CD4-positive, alpha-beta T cell treated with Interferon gamma for 1 hour (primary cell): ENCODE results near the gene HOMER2.

Experiments used
- DNase-seq: peaks from one replicate; pipeline ENCODE4 v3.0.0-alpha.2; 2020

The HOMER2 gene

DNA sequence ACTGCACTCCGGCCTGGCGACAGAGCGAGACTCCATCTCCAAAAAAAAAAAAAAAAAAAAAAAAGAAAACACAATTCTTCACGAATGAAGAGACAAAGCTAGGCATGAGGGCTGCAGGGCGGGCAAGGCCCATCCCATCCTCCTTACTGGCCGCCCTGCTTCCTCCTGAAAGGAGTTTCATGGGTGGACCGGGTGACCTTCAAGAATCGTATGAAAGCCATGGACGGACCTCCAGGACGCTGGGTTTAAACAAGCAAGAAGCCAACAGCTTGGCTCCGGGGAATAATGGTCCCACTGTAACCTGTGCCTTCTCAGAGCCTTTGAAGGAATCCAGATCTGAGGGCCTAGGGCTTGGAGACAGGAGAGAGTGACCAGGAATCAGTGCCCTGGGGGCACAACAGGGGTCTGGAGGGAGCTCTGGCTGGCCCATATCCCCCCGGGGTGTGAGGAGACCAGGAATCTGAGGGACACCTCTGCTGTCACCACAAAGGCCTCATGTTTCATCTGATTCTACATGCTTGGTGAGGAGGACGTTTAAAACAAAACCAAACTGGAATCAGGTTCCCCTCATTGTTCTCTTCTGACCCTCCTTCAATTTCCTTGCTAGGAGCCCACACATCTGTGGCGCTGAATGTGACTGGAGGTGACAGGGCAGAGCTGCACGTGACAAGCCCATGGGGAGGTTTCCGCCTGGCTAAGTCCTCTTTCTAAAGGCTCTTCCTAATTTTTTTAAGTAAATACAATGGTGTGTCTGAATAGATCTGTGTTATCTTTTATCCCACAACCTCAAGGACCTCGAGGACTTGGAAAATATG, 97.0 kb downstream of the HOMER2 start:
- DNase-seq = no peak

DNA sequence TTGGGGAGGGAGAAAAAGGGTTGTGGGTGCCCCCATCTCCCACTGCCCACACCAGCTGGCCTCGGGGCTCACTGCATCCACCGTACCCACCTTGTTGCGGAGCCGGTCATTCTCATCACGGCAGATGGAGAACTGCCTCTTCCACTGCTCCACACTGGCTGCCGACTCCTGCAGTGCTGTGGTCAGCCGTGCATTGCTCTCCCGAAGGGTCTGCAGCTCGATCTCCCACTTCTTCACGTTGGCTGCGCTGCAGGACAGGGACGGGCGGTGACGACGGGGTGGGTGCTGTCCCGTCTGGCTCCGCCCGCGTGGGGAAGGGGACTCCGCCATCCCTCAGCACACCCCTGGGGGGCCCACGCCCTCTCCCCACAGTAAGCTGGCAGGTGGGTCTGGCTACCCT, 98.0 kb downstream of the HOMER2 start:
- no peak for DNase-seq

DNA sequence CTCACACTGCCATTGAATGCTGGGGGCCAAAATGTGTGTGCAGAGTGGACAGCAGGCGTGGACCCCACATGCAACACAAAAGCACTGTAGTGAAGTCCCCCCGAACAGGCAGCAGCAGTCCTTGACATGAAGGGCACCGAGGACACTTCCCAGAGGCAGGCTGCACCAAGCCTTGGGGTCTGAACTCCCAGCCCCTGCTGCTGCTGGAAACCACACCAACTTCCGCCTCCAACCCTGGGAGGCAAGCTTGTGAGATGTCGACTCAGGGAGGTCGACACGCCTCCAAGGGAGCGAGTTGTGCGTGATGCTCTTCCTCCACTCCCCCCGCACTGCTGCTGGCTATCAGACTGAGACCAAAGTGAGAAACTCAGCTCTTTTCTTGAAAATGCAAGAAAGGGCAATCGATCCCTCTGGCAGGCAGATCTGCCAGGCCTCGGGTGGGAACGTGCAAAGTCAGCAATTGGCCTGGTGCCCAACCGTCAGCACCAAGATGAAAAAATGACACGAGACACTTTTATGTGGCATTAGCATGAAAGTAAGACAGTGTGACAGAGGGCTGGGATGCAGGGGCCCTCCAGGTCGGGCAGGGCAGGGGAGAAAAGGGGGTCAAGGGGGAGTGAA, 99.5 kb downstream of the HOMER2 start:
- no peak for DNase-seq

DNA sequence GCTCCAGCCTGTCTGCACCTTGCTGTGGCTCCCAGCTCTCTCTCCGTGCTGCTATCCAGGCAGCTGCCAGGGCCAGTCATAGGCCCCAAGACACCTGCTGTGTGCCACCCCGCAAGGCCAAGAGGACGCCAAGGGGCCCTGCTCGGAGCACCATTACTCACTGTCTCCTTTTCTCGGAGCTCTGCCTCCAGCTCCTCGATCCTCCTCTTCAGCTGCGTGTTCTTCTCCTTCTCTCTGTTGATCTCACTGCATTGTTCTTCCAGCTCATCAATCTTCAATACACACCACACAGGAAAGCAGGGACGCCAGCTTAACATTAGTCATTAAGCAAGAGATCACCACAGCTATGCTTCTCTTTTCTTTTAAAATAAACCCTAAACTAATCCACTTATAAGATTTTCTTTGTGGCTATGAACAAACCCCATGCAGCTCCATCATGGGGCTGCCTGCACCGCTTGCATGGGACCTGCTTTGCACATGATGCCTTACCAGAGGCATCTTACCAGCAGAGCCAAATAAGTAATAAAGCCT, 100.5 kb downstream of the HOMER2 start:
- DNase-seq = no peak

DNA sequence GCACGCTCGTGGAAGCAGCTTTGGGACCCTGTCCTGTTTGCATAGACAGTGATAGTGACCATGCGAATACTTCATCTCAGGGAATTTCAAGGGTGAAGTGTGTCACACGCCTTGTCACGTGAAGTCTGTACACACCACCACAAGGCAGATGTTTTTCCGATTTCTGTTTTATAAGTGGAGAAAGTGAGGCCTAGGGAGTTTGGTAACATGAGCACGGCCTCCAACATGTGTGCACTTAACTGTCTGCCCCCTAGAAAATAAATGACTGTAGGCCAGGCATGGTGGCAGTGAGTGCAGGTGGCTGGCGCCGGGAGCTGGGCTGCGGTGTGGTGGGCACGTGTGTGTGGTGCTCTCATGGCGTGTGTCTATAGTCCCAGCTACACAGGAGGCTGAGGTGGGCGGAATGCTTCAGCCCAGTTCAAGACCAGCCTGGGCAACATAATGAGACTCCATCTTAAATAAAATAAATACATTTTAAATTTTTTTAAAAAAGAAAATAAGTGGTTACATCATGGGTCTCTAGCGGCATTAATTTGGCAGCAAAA, 101.1 kb downstream of the HOMER2 start:
- DNase-seq = no peak

DNA sequence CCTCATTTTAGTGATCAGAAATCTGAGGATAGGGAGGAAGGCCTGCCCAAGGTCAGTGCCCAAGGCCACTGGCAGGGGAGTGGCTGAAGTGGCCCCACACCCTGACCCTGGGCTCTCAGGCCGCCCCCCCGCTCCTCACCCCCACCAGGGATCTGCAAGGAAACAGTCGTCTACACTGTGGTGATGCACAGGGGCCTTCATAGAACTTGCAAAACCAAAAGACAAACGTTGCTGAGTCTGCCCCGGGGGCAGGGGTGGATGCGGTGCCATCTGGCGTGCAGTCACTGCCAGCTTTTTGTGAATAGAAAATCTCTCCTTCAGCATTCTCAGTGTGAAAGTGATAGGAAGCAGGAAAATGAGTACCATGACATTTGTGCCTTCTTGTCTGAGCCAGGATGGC, 101.8 kb downstream of the HOMER2 start:
- DNase-seq = no peak

DNA sequence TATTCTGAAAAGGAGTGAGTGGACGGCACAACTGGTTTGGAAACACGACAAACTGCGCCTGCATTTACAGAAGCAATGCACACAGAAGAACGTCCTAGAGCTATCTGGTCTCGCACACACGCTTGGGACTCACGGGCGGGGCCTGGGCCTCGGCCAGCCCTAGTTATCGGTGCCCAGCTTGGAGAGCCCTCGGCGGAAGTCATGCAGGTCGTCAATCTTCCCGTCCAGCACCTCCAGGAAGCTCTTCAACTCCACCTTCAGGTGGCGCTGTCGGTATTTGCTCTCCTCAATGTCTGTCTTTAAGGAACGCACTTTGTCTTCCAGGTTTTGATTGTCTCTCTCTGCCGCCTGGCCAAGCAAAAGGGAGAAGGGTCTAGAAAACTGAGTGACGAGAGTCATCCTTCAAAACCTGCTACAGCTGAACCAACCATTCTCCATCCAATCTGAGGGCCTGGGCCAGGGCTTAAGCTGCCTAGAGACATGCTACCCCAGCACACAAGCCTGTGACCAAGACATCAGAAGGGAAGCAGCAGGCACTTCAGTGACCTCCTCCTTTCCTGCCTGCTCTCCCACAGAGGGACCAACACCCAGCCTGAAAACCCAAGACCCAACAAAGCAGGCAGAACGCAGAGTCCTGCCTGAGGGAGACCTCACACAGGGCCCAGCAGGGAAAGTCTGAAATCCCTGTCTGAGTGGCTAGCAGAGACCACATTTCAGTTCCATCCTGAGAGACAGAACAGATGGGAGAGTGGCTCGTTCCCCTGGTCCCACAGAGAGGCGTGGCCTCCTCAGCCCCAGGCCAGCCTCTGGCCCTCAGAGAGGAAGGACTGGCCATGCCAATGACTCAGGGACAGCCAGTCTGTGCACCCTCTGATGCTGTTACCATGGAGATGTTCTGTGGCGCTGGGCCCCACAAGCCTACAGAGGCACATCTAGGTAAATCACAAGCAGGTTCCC, 102.7 kb downstream of the HOMER2 start:
- DNase-seq = peak; percentile 55

DNA sequence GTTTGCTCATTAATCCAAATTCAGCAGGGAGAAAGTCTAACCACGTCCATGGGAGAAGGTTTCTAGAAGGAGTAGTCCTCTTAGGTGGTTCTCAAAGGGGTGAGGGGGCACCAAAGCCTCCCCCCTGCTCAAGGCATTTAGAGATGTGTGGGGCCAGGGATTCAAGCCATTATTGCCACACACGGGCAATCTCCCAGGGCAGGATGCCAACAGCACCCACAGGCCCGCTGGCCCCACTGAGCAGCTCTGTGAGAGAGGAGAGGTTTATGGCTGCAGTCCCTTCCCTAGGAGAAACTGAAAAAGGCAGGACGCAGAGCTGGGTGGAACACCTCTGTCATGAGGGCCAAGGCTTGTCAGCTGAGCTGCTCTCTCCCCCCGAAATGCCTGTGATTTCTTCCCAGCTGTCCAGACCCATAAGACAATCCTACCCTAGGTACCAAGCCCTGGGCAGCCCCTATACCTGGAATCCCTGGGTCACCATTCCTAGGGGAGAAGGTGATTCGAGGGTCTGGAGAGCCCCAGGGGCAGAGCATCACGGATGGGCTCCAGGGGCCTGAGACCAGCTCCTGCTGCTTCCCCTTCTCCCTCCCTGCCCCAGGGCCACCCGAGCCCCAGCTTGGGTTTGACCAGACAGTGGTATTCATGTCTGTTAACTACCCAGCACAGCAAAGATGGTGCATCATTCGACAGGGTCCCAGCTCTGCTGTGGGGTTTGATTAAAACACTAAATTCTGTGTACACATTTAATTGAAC, 104.1 kb downstream of the HOMER2 start:
- no peak for DNase-seq

DNA sequence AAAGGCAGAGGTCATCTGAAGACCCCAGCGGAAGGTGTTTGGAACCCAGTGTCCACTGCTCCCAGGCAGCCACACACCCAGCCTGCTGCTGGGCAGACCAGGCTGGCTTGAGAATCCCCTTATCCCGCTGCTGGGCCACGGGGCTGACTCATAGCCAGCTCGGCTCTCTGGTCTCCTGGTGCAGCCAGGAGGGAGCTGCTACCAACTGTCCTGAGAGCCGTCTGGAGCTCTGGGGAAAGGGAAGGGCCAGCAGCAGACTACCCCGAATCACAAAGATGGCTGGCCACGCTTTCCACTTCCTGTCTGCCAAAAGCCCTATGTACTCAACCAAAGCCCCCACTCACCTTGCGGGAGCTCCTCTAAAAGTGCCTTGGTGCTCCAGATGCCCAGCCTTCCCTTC, 104.8 kb downstream of the HOMER2 start:
- DNase-seq = no peak

DNA sequence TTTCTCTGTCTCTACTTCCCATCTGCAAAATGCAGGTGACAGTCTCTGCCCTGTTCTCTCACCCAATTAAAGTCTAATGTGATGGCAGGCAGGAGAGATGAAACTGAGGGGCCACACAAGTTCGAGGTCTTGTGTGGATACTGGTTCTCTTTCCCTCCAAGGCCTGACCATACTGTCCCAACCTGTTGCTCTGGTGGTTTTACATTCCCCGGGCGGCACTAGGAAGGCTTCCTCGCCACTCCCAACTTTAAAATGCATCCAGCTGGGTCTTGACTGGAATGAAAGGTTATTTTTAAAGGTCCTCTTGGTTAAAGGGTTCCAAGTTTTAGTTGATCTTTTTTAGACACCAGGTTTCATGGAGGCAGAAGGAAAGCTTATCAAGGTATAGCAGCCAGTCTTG, 105.9 kb downstream of the HOMER2 start:
- DNase-seq = no peak

DNA sequence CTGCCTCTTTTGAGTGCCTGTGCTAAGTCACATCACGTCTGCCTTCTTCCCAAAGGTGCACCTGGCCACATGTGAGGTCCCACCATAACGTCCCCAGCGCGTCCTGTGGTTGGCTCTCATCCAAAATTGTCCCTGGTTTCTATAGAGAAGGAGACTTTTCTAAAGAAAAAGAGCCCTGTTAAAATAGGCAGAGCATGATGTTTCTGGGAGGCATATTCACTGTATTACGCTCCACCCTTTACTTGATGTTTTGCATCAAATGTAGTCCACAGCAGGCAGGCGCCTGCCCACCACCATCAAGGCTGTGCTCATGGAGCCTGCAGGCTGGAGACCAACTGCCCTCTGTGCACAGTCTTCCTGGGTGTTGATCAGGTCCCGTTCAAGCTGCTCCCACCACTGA, 106.8 kb downstream of the HOMER2 start:
- no peak for DNase-seq

DNA sequence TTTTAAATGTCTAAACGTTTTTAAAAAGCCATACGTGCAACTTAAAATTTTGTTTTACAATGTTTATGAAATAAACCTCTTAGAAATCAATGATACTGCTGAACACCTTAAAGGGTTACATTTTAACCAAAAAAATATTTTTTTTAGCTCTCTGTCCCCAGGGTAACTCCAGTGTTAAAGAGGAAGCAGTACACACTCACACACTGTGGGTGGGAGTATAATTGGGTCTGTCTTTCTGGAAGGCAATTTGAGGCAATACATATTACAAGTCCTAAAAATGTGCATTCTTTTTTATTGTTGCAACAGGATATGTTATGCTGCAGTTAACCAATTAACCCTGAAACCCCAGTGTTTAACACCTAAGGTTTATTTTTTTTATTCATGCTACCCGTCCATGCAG, 109.0 kb downstream of the HOMER2 start:
- DNase-seq = no peak

DNA sequence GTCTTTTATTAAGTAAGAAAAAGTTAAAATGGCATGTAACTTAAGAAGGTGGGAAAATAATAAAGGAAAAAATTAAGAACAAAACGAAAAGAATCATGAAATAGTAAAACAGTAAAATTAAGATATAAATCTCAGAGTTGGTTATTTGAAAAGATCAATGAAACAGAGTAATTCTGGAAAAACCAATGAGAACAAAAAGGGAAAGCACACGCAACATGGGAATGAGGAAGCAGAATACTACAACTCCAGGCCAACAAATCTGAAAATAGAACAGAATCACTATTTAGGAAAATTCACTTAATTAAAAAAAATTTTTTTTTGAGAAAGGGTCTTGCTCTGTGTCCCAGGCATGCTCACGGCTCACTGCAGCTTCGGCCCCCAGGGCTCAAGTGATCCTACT, 112.4 kb downstream of the HOMER2 start:
- no peak for DNase-seq

DNA sequence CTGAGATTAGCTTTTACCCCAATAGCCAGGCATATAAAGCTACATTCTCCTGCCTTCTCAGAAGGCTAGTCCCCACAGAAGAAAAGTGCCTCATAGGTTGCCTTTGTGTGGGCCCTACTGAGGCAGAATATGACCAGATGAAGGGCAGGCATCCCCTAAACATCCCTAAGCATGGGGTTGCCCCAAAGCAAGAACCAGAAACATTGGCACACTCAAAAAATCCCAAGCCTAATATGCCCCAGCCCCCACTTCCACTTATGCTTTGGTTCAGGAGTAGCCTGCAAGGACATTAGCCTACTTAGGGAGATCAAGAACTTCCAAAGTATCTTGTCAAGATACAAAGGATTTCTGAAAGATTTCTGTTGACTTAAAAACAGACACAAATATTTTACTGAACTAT, 113.4 kb downstream of the HOMER2 start:
- DNase-seq = no peak

DNA sequence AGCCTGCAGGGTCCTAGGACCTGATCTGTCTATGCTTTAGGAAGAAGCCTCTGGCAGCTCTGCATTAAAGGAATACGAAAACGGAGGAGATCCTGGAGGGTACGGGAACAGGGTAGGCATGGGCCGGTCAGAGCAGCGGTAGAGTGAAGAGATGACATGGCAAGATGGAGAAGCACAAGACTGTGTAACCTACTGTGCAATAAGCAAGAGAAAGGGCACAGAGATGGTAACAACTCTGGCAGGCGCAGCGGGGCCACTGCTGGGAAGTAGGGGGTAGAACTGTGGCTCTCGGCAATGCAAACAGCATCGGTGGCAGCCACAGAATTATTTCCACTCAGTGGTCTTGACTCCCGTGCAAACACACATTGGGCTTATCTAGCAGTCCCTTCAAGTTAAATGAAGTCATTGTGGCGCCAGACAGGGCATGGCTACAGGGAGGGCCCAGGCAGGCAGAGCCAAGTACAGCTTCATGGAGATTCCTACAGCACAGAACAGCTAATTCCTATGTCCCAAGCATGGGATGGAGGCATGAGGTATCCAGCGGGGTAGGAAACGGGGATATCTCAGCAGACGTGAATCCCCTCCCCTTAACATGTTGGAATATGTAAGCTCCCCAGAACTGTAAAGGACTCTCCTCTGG, 114.3 kb downstream of the HOMER2 start:
- no peak for DNase-seq

DNA sequence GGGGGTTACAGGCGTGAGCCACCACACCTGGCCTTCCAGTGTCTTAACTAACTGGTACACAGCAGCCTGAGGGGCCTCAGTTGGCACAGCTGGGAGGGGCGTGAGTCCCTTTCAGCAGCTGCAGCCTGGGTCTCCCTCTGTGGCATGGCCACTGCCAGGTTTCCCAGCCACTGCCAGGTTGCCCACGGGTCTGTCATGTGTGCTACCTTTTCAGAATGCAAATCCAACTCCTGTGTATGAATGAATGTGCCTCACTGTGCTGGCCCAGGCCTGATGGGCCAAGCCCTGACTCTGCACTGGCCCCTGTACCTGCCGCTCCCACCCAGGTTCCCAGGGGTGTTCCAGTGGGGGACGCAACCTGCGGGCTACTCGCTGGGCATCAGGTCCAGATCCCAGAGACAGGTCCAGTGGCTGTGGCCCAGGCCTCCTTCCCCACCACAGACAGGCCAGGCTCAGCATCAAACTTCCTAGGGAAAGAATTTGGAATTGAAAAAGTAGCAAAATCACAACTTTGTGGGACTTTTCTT, 117.1 kb downstream of the HOMER2 start:
- no peak for DNase-seq

DNA sequence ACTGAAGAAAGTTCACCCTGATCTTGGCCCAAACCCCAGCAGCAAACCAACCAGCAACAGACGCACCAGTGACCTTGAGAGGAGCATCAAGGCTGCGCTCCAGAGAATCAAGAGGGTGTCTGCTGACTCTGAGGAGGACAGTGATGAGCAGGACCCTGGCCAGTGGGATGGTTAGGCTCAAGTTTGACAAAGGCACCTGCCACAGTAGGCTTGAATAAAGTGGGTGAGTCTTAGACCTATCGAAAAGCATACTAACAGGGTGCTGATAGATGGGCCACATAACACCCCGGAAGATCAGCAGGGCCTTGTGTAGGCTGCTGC, 119.2 kb downstream of the HOMER2 start:
- no peak for DNase-seq

DNA sequence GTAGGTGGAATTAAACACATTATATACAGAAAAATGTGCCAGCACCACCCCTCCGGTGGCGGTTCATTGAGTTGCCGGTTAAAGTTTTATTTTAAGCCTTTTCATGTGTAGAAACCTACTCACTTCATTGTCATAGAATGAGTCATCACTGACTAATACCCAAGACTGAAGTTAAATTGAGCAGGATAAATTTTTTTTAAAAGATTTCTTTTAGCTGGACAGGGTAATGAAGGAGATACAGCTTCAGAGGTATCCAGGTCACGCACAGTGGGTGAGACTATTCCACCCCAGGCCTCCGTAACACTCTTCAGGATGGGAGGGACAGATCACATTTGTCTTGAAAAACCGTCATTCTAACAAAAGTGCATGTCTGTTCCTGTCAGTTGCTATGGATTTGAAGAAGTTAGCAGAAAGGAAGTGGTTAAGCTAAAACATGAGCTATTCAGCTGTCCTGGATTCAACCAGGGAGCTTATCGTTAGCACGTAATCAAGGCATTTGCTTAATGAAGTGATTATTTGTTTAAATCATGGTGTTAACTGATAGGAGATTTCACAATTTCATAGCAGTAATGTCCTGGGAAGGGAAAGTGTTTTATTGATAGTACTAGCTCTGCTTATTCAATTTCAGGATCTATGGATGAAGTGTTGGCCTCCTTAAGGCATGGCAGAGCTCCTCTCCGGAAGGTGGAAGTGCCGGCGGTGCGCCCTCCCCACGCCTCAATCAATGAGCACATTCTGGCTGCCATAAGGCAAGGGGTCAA, 119.7 kb downstream of the HOMER2 start:
- DNase-seq = no peak

DNA sequence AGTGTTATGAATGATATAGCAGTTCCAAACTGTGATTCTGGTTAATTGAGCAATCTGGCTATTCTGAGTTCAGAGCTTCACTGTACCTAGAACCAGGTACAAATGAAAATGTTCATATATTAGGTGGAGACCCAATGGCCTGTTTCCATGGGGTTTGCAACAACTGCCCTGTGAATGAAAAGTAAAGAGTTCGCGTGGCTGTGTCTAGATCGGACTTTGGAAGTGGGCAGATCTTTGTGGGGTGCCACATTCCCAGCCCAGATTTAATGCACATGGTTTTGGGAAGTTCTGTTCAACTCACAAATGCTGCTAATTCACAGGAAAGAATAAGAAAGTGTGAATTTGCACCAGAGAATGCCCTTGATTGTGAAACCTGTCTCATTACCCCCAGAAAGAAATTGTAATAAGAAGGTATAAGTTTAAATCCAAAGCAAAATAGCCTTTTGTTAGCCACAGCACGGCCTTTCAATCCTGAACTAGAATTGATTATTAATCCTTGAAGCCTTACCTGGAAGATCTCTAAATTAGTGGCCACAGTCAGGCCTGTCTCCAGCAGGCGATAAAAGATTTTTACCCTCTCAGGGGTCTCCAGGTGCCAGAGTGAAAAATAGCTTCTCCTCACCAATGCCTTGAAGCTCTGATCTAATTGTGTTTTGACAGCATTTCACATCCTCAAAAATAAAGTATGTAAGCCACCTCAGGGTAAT, 120.5 kb downstream of the HOMER2 start:
- DNase-seq = no peak
